ENCODE data around the gene SGMS1. TPM values are rescaled to one million over a fixed set of nuclear protein-coding genes. Genes with fewer than 3 reads are reported as not detected.

Gene SGMS1
- total RNA-seq, 4 donors from 2014 or later: 28.3 to 44.5 (median 41.7) TPM

- DNase-seq: no peak
- WGBS, 2 donors (ENCODE audit: low coverage in 1 of 2): 79 to 96% methylated on average over 5 of the region's 5 CpGs
- no peak overlapping the region for H3K4me3 ChIP-seq
- TF ChIP-seq CTCF (IDR thresholded peaks at IDR 0.05): no peak
- TF ChIP-seq POLR2AphosphoS5 (IDR thresholded peaks at IDR 0.05): no peak
- no peak for TF ChIP-seq EP300 (IDR thresholded peaks at IDR 0.05; ENCODE audit: low read depth)
- TF ChIP-seq POLR2A (IDR thresholded peaks at IDR 0.05): no peak
- no peaks in the 10 kb centered on the region for H3K9me3 ChIP-seq
- in situ Hi-C loops (cut with MboI; ENCODE audit: low pct_ligation_motif_present in 1 of 4, low pct_unique_long_range_greater_than_20kb in 1 of 4, low sequenced_read_pairs in 3 of 4): no loop called here
- H3K4me1 ChIP-seq: peaks cover 0 to 15% (median 7%) of the 10 kb centered on the region in 4 donors
- H3K36me3 ChIP-seq: no peaks in the 10 kb centered on the region
- intact Hi-C loops (cut with DNase I; ENCODE audit: low total_unique reads): no loop called here
- no peaks in the 10 kb centered on the region for H3K27me3 ChIP-seq
- no peak overlapping the region for H3K27ac ChIP-seq
These were observed 231.3 kb downstream of the SGMS1 start for GRCh38 chr10:50392426-50392825.

- intact Hi-C loops (cut with DNase I; ENCODE audit: low total_unique reads): no loop called here
- H3K27ac ChIP-seq: no peak overlapping the region
- H3K4me3 ChIP-seq: no peak overlapping the region
- TF ChIP-seq CTCF (IDR thresholded peaks at IDR 0.05) (no peak), EP300 (IDR thresholded peaks at IDR 0.05; ENCODE audit: low read depth) (no peak), POLR2A (IDR thresholded peaks at IDR 0.05) (no peak), POLR2AphosphoS5 (IDR thresholded peaks at IDR 0.05) (no peak)
- H3K9me3 ChIP-seq: no peaks in the 10 kb centered on the region
- no peaks in the 10 kb centered on the region for H3K36me3 ChIP-seq
- no peaks in the 10 kb centered on the region for H3K27me3 ChIP-seq
- DNase-seq: peak; percentile 11
- 63 to 71% methylated on average over 2 of the region's 2 CpGs for WGBS, 2 donors (ENCODE audit: low coverage in 1 of 2)
- in situ Hi-C loops (cut with MboI; ENCODE audit: low pct_ligation_motif_present in 1 of 4, low pct_unique_long_range_greater_than_20kb in 1 of 4, low sequenced_read_pairs in 3 of 4): no loop called here
- H3K4me1 ChIP-seq: peaks cover 0 to 11% (median 5%) of the 10 kb centered on the region in 4 donors
These were observed 233.5 kb downstream of the SGMS1 start for GRCh38 chr10:50390302-50390701.

- in situ Hi-C loops (cut with MboI; ENCODE audit: low pct_ligation_motif_present in 1 of 4, low pct_unique_long_range_greater_than_20kb in 1 of 4, low sequenced_read_pairs in 3 of 4): no loop called here
- 86 to 93% methylated on average over 2 of the region's 2 CpGs for WGBS, 2 donors (ENCODE audit: low coverage in 1 of 2)
- DNase-seq: no peak
These were observed 235.6 kb downstream of the SGMS1 start for GRCh38 chr10:50388181-50388580.

GRCh38 chr10:50387732-50388073 lies 236.1 kb downstream of the SGMS1 start:
- no peaks in the 10 kb centered on the region for H3K36me3 ChIP-seq
- intact Hi-C loops (cut with DNase I; ENCODE audit: low total_unique reads): no loop called here

More at GRCh38 chr10:50388181-50388580, 235.6 kb downstream of the SGMS1 start:
- intact Hi-C loops (cut with DNase I; ENCODE audit: low total_unique reads): no loop called here
- TF ChIP-seq EP300 (IDR thresholded peaks at IDR 0.05; ENCODE audit: low read depth): no peak
- TF ChIP-seq CTCF (IDR thresholded peaks at IDR 0.05): no peak
- no peak for TF ChIP-seq POLR2AphosphoS5 (IDR thresholded peaks at IDR 0.05)
- no peak for TF ChIP-seq POLR2A (IDR thresholded peaks at IDR 0.05)
- Histone ChIP-seq H3K9me3 (no peaks in the 10 kb centered on the region), H3K36me3 (no peaks in the 10 kb centered on the region), H3K4me1 (peaks cover 0 to 13% (median 4%) of the 10 kb centered on the region in 4 donors), H3K4me3 (no peak overlapping the region), H3K27me3 (no peaks in the 10 kb centered on the region), H3K27ac (no peak overlapping the region)

More at GRCh38 chr10:50387732-50388073, 236.1 kb downstream of the SGMS1 start:
- H3K4me3 ChIP-seq: no peak overlapping the region
- TF ChIP-seq EP300 (IDR thresholded peaks at IDR 0.05; ENCODE audit: low read depth): no peak
- TF ChIP-seq POLR2AphosphoS5 (IDR thresholded peaks at IDR 0.05): no peak
- no peak for TF ChIP-seq POLR2A (IDR thresholded peaks at IDR 0.05)
- no peak for TF ChIP-seq CTCF (IDR thresholded peaks at IDR 0.05)
- no peaks in the 10 kb centered on the region for H3K9me3 ChIP-seq
- no peak overlapping the region for H3K27ac ChIP-seq
- H3K27me3 ChIP-seq: no peaks in the 10 kb centered on the region
- in situ Hi-C loops (cut with MboI; ENCODE audit: low pct_ligation_motif_present in 1 of 4, low pct_unique_long_range_greater_than_20kb in 1 of 4, low sequenced_read_pairs in 3 of 4): no loop called here
- peaks cover 0 to 18% (median 7%) of the 10 kb centered on the region in 4 donors for H3K4me1 ChIP-seq
- WGBS, 2 donors (ENCODE audit: low coverage in 1 of 2): 71% methylated on average over 2 of the region's 2 CpGs; no CpG with 5 or more reads in 1 of the 2 donors
- DNase-seq: no peak

Measured in transverse colon (tissue), 4 donors.